G401.6 (cell line): ENCODE results near the gene TTBK1.

Experiments
- FAIRE-seq: peaks from 2 replicates; lab custom pipeline; 2012; peaks lifted over from hg19 to GRCh38; lab: Jason Lieb, UNC

The TTBK1 gene

GRCh38 chr6:43273707-43274106 lies 30.4 kb downstream of the TTBK1 start:
- no peak for FAIRE-seq

- no peak for FAIRE-seq
These were observed 31.0 kb downstream of the TTBK1 start for GRCh38 chr6:43274127-43274915.

- FAIRE-seq: no peak
These were observed 31.8 kb downstream of the TTBK1 start for GRCh38 chr6:43274916-43275597.

- FAIRE-seq: no peak
These were observed 32.7 kb downstream of the TTBK1 start for GRCh38 chr6:43275801-43276576.

GRCh38 chr6:43276577-43277305 lies 33.5 kb downstream of the TTBK1 start:
- no peak for FAIRE-seq

- FAIRE-seq: no peak
These were observed 34.0 kb downstream of the TTBK1 start for GRCh38 chr6:43277306-43277642.

GRCh38 chr6:43277643-43278523 lies 34.6 kb downstream of the TTBK1 start:
- no peak for FAIRE-seq

GRCh38 chr6:43278524-43279078 lies 35.3 kb downstream of the TTBK1 start:
- no peak for FAIRE-seq

GRCh38 chr6:43280234-43280633 lies 37.0 kb downstream of the TTBK1 start:
- no peak for FAIRE-seq

- FAIRE-seq: no peak
These were observed 38.8 kb downstream of the TTBK1 start for GRCh38 chr6:43282060-43282459.

GRCh38 chr6:43282636-43283513 lies 39.6 kb downstream of the TTBK1 start:
- FAIRE-seq: no peak

GRCh38 chr6:43283514-43283901 lies 40.2 kb downstream of the TTBK1 start:
- FAIRE-seq: no peak

- no peak for FAIRE-seq
These were observed 40.6 kb downstream of the TTBK1 start for GRCh38 chr6:43283905-43284304.

- no peak for FAIRE-seq
These were observed 41.9 kb downstream of the TTBK1 start for GRCh38 chr6:43284991-43285781.

- no peak for FAIRE-seq
These were observed 42.6 kb downstream of the TTBK1 start for GRCh38 chr6:43285832-43286231.

GRCh38 chr6:43286456-43286979 lies 43.2 kb downstream of the TTBK1 start:
- FAIRE-seq: no peak

- no peak for FAIRE-seq
These were observed 43.9 kb downstream of the TTBK1 start for GRCh38 chr6:43286980-43287716.
